NB4 (cell line): ENCODE results near the gene FOXRED1.
A peak's percentile ranks its signal among the peaks of the same experiment; 100 is the strongest.
"Not testable (repeated sequence)": the region's sequence is repeated elsewhere in the genome, so short reads cannot be mapped to it uniquely, and the experiment has no call there.

Experiments used
- DNase-seq: peaks from one replicate; pipeline ENCODE4 v3.0.0; 2010; ENCODE audit warnings: low read depth
- H3K4me3 ChIP-seq: one replicate; pipeline ENCODE4 v1.5.1; 2011; ENCODE audit warnings: mild to moderate bottlenecking, low read depth, low read length, moderate library complexity
- CTCF ChIP-seq: IDR thresholded peaks from one replicate; pipeline ENCODE4 v1.5.1; 2012; ENCODE audit warnings: low read depth, low read length
- MYC ChIP-seq: IDR thresholded peaks from 2 replicates; pipeline ENCODE4 v1.6.1; 2011; ENCODE audit warnings: low read depth, low read length
- POLR2A ChIP-seq: IDR thresholded peaks from 2 replicates; pipeline ENCODE4 v1.6.1; 2011; ENCODE audit warnings: mild to moderate bottlenecking; ENCODE audit not compliant: insufficient read length; ENCODE audit errors: extremely low read depth
- TF ChIP-seq, protein P1 (sequence below): IDR thresholded peaks from 2 replicates; pipeline ENCODE4 v1.6.1; 2011; ENCODE audit warnings: low read depth, low read length

FOXRED1 gene

DNA sequence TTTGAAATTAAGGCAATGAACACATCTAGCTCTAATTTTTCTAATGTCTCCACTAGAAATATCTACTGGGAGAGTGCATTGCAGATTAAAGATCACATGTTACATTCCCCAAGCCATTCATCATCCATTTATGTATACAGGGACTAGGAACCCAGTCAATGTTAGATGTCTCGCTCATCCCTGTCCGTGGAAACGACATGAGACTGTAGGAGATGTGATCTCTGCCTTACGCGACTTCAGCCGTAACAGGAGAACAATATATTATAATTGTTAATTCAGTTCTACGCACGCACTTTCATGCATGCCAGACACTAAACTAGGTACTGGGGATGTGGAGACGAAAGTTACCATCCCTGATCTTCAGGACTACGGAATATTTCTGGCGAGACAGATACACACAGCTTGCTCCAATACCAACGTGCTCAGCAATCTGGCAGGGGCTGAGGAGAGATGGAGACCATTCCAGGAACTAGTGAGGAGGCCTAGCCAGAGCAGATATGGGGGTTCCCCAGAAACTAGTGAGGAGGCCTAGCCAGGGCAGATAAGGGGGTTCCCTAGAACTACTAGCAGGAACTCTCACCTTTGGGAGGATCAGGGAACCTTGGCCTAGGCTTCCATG is 35.6 kb downstream of the FOXRED1 start:
- H3K4me3 ChIP-seq: peak overlapping the region; percentile 95
- TF ChIP-seq, protein P1, sequence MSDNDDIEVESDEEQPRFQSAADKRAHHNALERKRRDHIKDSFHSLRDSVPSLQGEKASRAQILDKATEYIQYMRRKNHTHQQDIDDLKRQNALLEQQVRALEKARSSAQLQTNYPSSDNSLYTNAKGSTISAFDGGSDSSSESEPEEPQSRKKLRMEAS: no peak
- TF ChIP-seq MYC: peak; percentile 31; the same call in 1 of the 2 replicates
- no peak for DNase-seq

GRCh38 chr11:126305699-126306098 is 36.7 kb downstream of the FOXRED1 start:
- TF ChIP-seq POLR2A (no peak), MYC (no peak), CTCF (no peak)
- TF ChIP-seq, protein P1: no peak
- H3K4me3 ChIP-seq: no peak overlapping the region

DNA sequence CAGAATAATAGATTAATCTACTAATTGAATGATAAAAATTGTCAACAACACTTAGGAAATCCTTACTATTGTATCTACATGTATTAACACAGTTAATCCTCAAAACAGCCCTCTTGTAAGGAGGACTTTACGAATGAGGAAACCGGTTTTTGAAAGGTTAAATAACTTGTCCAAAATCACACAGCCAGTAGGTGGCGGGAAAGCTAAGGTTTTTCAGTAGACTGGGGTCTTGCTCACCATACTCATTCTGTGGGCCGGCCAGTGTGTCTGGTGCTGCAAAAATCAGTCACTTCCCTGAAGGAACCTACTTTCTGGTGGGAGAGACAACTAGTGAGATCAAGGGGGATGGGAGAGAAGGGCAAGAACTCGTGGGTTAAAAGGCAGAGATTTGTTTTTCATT is 38.8 kb downstream of the FOXRED1 start:
- peak overlapping the region; percentile 8 for H3K4me3 ChIP-seq
- peak; percentile 90 for DNase-seq
- no peak for TF ChIP-seq POLR2A
- TF ChIP-seq CTCF: peak; percentile 60
- TF ChIP-seq MYC: peak; percentile 26; the same call in 1 of the 2 replicates

More at GRCh38 chr11:126305699-126306098, 36.7 kb downstream of the FOXRED1 start:
- DNase-seq: no peak

- TF ChIP-seq CTCF (no peak), MYC (no peak), POLR2A (no peak)
- TF ChIP-seq, protein P1: no peak
These were observed 39.3 kb downstream of the FOXRED1 start for GRCh38 chr11:126308271-126308671.

DNA sequence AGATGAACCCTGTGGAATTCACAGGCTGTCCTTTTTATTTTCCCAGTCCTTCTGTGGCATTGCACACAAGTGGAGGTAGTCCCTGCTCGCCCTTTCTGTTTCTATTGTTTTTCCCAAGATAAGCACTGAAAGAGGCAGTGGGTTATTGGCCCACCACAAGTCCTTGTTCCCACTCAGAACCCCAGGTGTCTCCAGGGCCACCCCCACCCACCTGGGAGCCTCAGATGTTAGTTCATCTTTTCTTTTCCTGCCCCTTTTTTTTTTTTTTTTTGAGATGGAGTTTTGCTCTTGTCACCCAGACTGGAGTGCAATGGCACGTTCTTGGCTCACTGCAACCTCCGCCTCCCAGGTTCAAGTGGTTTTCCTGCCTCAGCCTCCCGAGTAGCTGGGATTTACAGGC is 39.8 kb downstream of the FOXRED1 start:
- not testable (repeated sequence) for H3K4me3 ChIP-seq, DNase-seq

More at GRCh38 chr11:126308271-126308671, 39.3 kb downstream of the FOXRED1 start:
- DNase-seq: no peak
- peak overlapping the region; percentile 8 for H3K4me3 ChIP-seq

DNA sequence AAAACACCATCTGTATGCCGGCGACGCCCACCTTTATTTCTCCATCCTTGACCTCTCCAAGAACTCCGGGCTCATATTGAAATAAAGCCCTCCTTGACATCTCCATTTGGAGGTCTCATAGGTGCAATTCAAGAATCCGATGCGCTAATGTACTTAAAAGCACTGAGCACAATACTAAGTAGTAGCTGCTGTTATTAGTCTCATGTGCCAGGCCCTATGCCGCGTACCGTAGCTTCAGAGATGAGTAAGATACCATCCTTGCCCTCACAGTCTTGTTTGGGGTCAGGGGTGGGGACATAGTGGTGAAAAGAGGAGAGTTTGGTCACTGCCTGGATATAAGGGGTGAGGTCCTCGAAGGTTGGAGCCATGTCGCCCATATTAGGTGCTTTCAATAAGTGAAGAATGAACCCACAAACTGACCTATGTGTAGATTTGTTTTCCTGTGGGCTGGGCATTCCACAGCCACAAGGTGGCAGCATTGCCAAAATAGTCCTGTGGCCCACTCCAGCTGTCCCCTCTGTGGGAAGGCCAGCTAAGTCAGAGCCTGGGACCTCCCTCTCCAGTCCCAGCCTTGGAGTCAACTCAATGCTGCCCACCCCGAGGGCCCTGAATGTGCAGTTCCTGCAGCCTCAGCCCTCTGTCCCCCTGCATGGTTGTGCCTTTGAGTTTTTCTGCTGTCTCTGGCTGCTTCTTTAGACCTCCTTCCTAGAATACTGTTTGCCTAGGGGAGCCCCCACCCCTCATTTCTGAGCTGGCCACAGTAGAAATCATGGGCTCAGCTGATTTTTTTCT is 41.4 kb downstream of the FOXRED1 start:
- peak; percentile 94 for DNase-seq
- no peak overlapping the region for H3K4me3 ChIP-seq
- TF ChIP-seq POLR2A (no peak), CTCF (peak; percentile 97)

- TF ChIP-seq MYC (no peak), POLR2A (no peak), CTCF (no peak)
- TF ChIP-seq, protein P1: no peak
- no peak overlapping the region for H3K4me3 ChIP-seq
- peak; percentile 50 for DNase-seq
These were observed 42.0 kb downstream of the FOXRED1 start for GRCh38 chr11:126310992-126311310.
